CD4-positive, alpha-beta T cell treated with Interleukin-17A for 1 hour (primary cell): ENCODE measurements around the gene FAM174B.

Source experiments
- DNase-seq: peaks from one replicate; pipeline ENCODE4 v3.0.0-alpha.2; 2020

Gene FAM174B

DNA sequence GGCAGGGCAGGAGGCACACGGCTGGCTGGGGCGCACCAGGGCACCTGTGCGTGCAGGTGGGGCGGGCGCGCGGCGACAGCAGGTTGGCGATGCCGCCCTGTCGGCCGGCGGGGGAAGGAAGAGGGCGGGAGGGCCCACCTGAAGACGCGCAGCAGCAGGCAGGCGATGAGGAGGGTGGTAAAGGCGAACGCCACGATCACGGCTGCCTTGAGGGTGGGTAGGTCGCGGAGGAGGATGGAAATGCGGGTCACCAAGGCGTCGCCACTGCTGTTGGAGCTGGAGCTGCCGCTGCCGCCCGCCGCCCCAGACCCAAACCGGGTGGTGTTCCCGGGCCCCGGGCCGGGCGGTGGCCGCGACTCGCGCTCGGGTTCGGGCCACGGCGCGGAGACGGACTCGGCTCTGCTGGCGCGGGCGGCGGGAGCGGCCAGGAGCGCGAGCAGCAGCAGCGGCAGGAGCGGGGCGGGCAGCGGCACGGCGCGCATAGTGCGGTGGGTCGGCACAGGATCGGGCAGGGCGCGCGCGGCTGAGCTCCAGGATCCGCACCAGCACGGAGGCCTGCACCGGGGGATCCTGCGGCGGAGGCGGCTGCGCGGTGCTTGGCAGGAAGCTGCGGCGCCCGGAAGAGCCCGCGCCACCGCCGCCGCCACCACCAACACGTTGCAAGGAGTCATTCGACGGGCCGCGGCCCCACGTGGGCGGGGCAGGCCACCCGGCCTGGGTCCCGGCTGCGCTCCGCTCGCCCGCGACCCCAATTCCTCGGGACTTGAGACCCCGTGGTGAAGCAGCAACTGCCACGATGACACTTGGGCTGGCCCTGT, at the start of gene FAM174B:
Gene FAM174B, minus strand, starts transcription at position 598 of the 818 bp plus-strand sequence.
- DNase-seq, result no peak

DNA sequence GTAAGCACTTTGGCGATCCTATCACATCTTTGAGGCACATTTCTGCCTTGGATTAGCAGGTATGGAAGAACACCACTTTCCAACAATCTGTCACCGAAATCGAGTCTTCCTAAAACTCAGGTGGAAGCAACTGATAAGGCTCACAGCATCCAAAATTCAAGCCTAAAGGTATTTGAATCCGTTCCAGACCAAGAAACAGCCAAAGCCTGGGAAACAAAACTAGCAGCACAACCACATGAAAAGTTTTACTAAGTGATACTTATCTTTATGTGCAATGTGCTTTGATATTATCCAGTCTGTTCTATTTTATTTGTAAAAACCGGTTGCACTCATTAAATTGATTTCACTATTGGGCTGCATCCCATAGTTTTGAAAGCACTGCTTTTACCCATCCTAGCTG, 40.5 kb upstream of the FAM174B start:
- no peak for DNase-seq

GRCh38 chr15:92693691-92694331, 38.2 kb upstream of the FAM174B start:
- no peak for DNase-seq

GRCh38 chr15:92690395-92690794, 34.8 kb upstream of the FAM174B start:
- DNase-seq, result no peak

DNA sequence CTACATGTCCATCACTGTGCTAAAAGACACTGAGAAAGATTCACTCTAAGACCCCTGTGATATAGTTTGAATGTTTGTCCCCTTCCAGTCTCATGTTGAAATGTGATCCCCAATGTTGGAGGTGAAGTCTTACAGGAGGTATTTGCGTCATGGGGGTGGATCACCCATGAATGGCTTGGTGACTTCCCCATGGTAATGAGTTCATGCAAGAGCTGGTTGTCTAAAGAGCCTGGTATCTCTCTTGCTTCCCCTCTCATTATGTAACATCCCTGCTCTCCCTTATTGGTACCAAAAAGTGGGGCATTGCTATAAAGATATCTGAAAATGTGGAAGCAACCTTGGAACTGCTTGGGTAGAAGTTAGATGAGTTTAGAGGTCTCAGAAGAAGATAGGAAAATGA, 32.2 kb upstream of the FAM174B start:
- no peak for DNase-seq

GRCh38 chr15:92687195-92687602, 31.6 kb upstream of the FAM174B start:
- no peak for DNase-seq

- DNase-seq, result no peak
Measured at GRCh38 chr15:92683511-92683834, 27.9 kb upstream of the FAM174B start.

DNA sequence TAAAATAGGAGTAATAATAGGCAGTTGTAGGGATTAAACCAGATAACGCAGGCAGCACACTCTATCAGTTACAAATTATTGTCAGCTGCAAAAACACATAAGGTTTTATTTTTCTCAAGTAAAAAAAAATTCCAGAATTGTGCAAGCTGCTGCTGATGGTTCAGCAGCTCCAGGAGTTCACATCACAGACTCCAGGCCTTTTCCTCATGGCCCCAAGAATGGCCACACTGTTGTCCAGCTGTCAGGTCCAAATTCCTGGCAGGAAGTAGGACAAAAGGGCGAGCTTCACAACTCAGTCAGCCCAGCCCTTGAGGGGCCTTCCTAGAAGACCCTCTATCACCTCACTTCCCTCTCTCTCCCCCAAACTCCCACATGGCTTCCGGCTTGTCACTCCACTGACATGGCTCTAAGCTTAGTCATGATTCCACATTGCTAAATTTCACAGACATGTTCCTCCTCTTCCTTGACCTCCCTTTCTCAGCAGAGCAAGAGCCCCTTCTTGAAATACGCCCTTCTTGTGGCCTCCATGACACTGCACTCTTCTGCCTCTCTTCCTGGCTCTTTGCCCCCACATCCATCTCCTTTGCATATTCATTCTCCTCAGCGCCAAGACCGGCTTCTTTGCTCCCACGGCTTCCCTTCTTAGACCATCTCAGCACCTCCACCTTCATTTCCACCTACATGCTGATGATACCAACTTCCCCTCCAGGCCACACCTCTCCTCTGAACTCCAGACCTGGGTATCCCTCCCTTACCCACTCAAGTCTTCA, 27.4 kb upstream of the FAM174B start:
- no peak for DNase-seq

DNA sequence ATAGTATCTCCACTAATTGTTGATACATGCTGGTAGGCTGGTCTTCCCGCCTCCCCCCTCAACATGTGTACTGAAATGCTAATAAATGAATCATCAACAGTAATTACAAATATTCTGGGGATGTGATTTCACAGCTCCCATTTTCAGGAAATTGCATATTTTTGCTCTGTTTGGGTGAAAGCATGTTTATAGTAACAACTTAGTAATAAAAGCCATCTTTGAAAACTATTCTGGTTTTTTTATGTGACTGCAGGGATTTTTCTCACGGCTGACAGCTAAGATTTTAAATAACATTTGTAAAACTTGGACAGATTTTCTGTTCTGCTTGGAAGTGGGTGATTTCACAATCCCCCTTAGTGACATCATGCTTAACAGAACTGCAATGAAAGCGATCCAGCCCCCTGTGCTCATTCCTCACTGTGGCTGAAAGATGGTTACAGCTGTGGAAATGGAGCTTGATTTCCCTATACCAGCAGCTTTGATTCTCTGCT, 25.6 kb upstream of the FAM174B start:
- DNase-seq, result no peak

- no peak for DNase-seq
Measured at GRCh38 chr15:92677999-92678398, 22.4 kb upstream of the FAM174B start.

GRCh38 chr15:92676561-92676960, 21.0 kb upstream of the FAM174B start:
- DNase-seq, result no peak

GRCh38 chr15:92675485-92675884, 19.9 kb upstream of the FAM174B start:
- no peak for DNase-seq

DNA sequence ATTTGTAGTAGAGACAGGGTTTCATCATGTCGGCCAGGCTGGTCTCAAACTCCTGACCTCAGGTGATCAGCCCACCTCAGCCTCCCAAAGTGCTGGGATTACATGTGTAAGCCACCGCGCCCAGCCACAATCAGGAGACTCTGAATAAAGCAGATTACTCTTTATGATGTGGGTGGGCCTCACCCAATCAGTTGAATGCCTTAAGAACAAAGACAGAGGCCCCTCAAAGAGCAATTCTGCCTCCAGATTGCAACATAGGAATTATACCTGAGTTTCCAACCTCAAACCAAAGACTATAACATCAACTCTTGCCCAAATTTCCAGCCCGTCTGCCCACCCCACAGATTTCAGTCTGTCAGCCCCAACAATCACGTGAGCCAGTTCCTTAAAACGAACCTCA, 18.8 kb upstream of the FAM174B start:
- DNase-seq, result no peak

DNA sequence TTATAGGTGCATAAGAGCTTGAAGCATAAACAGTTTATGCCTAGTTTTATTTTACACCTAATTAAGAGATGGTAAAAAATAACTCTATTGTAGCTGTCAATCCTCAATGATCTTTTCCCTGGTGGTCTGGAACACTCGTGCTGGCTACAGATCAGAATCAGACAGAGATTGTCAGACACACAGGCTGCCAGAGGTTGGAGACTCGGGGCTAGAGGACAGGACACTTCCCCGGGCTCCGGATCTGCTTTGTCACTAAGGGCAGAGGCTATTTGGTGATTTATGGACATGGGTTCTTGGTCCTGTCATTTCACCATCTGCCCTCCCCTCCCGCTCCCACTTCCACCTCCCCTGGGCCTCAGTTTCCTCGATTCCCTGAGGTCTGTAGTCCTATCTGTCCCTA, 16.5 kb upstream of the FAM174B start:
- DNase-seq, result no peak

GRCh38 chr15:92671406-92671805, 15.8 kb upstream of the FAM174B start:
- DNase-seq, result no peak

- no peak for DNase-seq
Measured at GRCh38 chr15:92670621-92671020, 15.0 kb upstream of the FAM174B start.

DNA sequence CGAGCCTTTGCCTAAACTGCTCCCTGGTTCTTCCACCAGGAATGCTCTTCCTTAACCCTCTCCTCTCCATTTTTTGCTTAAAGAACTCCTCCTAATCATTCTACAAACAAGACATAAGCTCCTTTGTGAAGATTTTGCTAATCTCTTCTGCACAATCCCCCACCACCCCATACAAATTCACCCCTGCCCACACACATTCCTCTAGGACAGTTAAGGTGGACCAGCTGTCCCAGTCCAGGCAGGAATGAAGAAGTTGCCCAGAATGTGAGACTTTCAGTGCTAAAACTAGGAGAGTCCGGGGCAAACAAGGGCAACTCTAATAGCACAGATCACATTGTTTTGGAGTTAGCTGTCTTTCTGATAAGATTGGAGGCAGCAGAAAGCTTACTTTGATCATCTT, 13.9 kb upstream of the FAM174B start:
- no peak for DNase-seq

DNA sequence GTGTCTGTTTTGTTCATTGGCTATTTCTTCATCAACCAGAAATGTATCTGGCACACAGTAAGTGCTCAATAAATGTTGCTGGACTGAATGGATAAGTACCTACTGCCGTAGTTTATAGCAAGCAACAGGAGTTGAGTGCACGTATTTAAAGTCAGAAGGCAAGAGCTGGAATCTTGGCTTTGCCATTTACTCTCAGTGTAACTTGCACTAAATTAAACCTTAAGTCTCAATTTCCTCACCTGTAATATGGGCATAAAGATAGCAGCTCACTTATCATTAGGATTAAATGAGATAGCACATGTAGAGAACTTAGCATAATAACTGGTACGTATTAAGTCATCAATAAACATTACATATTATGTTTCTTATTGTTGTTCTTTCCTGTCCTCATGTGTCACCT, 13.0 kb upstream of the FAM174B start:
- no peak for DNase-seq

DNA sequence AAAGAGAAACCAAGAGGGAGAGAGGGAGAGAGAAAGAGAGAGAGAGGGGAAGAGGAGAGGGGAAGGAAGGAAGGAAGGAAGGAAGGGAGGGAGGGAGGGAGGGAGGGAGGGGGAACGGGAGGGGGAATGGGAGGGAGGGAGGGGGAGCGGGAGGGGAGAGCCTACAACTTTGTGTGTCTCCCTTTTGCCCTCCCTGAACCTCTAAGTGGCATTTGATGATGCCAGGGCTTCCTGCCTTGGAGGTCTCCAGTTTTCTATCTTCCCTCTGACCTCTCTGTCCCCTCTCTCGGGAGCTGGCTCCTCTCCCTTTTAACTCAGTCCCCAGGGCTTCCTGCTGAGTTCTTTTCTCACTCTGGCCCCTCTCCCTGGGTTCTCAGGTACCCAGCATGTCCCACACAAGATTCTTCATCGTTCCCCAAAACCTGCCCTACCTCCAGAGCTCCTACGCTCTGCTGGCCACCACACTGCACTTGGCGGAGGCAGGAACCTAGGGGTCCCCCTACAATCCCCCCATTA, 12.5 kb upstream of the FAM174B start:
- DNase-seq, result no peak

- DNase-seq, result no peak
Measured at GRCh38 chr15:92667287-92667904, 11.8 kb upstream of the FAM174B start.

GRCh38 chr15:92666780-92667179, 11.2 kb upstream of the FAM174B start:
- no peak for DNase-seq

- no peak for DNase-seq
Measured at GRCh38 chr15:92665100-92665555, 9.6 kb upstream of the FAM174B start.
